Left lung (tissue), 10 donors: ENCODE measurements around the gene TRPT1. TPM values are rescaled to one million over a fixed set of nuclear protein-coding genes. Genes with fewer than 3 reads are reported as not detected.

Source experiments
- ATAC-seq: fragments of 200-7000 bp; cut with Tn5 transposase; one replicate; pipeline ENCODE4 v1.9.1; 2020; ENCODE audit warnings: moderate library complexity
- DNase-seq, 4 donors: peaks; one replicate each; pipeline ENCODE4 v3.0.0-alpha.2; 2013 to 2020
- H3K27ac ChIP-seq, 2 donors: fragments of 200-600 bp; sonication (generic) in 1 of 2; one replicate each; pipeline versions ENCODE4 v1.5.0 to v1.8.0; 2020 to 2021
- H3K27me3 ChIP-seq, 2 donors: fragments of 200-600 bp; sonication (generic) in 1 of 2; one replicate each; pipeline versions ENCODE4 v1.5.0 to v1.8.0; 2020 to 2021
- H3K36me3 ChIP-seq, 2 donors: fragments of 200-600 bp; sonication (generic) in 1 of 2; one replicate each; pipeline versions ENCODE4 v1.5.0 to v1.8.0; 2020 to 2021
- H3K4me1 ChIP-seq, 2 donors: fragments of 200-600 bp; one replicate each; pipeline ENCODE4 v1.8.0; 2021
- H3K4me3 ChIP-seq, 2 donors: fragments of 200-600 bp; sonication (generic) in 1 of 2; one replicate each; pipeline versions ENCODE4 v1.5.0 to v1.8.0; 2020 to 2021; ENCODE audit warnings: mild to moderate bottlenecking in 1 of 2
- H3K9me3 ChIP-seq, 2 donors: fragments of 200-600 bp; sonication (generic) in 1 of 2; one replicate each; pipeline versions ENCODE4 v1.5.0 to v1.8.0; 2020 to 2021
- CTCF ChIP-seq, 2 donors: fragments of 200-600 bp; sonication (generic) in 1 of 2; IDR thresholded peaks; one replicate each; pipeline versions ENCODE4 v1.5.0 to v1.8.0; 2021; ENCODE audit warnings: antibody characterized with exemption in 2 of 2
- intact Hi-C, 2 donors: fragments of 100-400 bp; cut with DNase I; formaldehyde crosslinking; loops; one replicate each; pipeline versions ENCODE4 v1.11.2 to v1.14.2; 2022
- polyA plus RNA-seq, 6 donors: library from polyadenylated mRNA; unstranded; fragments of 120-200 nt; gene quantifications; one replicate each; pipeline ENCODE4 v1.2.1, GENCODE V29; 2013; ENCODE audit not compliant: insufficient read length in 6 of 6
- total RNA-seq, 2 donors: library from RNA; stranded (reverse); fragmentation: NEBNext Ultra II Directional; extraction: Animal tissue kit (Norgen Biotek cat#: 25700); gene quantifications; one replicate each; pipeline ENCODE4 v1.2.1, GENCODE V29; 2021
- donor health status: DM: no; HTN: yes; CAD: no.
- donor health status: DM: no; HTN: no; CAD: no.

Gene TRPT1
- total and polyA plus RNA-seq, 8 donors: 26.3 to 33.2 (median 28.2) TPM

GRCh38 chr11:64176751-64177150 is 49.2 kb downstream of the TRPT1 start:
- no peaks in the 10 kb centered on the region for H3K36me3 ChIP-seq
- intact Hi-C loops: no loop called here

More at GRCh38 chr11:64176751-64177150, 49.2 kb downstream of the TRPT1 start:
- Histone ChIP-seq H3K4me1 (peaks cover 7 to 11% of the 10 kb centered on the region in 2 donors), H3K27me3 (no peaks in the 10 kb centered on the region), H3K27ac (no peak overlapping the region), H3K9me3 (peaks cover 0 to 5% of the 10 kb centered on the region in 2 donors), H3K4me3 (no peak overlapping the region)
- ATAC-seq (no peak), DNase-seq (peak in 1 of 4 donors; percentile 15)
- no peak for TF ChIP-seq CTCF (IDR thresholded peaks at IDR 0.05)

Other genes starting within 250 kb of the TRPT1 start
- 10 to 100 TPM; 65.0 to 67.7 TPM for gene OTUB1, start 239.7 kb downstream of the TRPT1 start, total RNA-seq
- 10 to 100 TPM; 80.9 to 94.8 (median 84.0) TPM for gene OTUB1, start 239.7 kb downstream of the TRPT1 start, polyA plus RNA-seq
- gene FLRT1, start 190.3 kb downstream of the TRPT1 start, total RNA-seq: under 1 TPM; 0.15 to 0.18 TPM
- 1 to 10 TPM; 2.6 to 5.5 (median 4.0) TPM for gene FLRT1, start 190.3 kb downstream of the TRPT1 start, polyA plus RNA-seq
- gene MACROD1, start 60.1 kb downstream of the TRPT1 start, total RNA-seq: 10 to 100 TPM; 13.5 to 19.8 TPM
- gene MACROD1, start 60.1 kb downstream of the TRPT1 start, polyA plus RNA-seq: 10 to 100 TPM; 18.5 to 25.1 (median 22.0) TPM
- 100 to 1,000 TPM; 124 to 149 TPM for gene STIP1, start 40.0 kb downstream of the TRPT1 start, total RNA-seq
- gene STIP1, start 40.0 kb downstream of the TRPT1 start, polyA plus RNA-seq: 100 to 1,000 TPM; 142 to 209 (median 172) TPM
- 100 to 1,000 TPM in 1 of 2 donors, 10 to 100 TPM in 1; 42.2 to 100 TPM for gene FERMT3, start 19.5 kb downstream of the TRPT1 start, total RNA-seq
- gene FERMT3, start 19.5 kb downstream of the TRPT1 start, polyA plus RNA-seq: 10 to 100 TPM in 3 of 6 donors, 1 to 10 TPM in 3; 9.1 to 11.9 (median 10.1) TPM
- 10 to 100 TPM; 50.6 to 54.3 TPM for gene NUDT22, start 88 bp upstream of the TRPT1 start, total RNA-seq
- gene NUDT22, start 88 bp upstream of the TRPT1 start, polyA plus RNA-seq: 10 to 100 TPM; 17.1 to 28.7 (median 21.5) TPM
- gene DNAJC4, start 4.4 kb upstream of the TRPT1 start, total RNA-seq: 10 to 100 TPM; 26.0 to 43.3 TPM
- 10 to 100 TPM; 61.3 to 83.9 (median 72.3) TPM for gene DNAJC4, start 4.4 kb upstream of the TRPT1 start, polyA plus RNA-seq
- 100 to 1,000 TPM; 107 to 132 TPM for gene VEGFB, start 8.4 kb upstream of the TRPT1 start, total RNA-seq
- gene VEGFB, start 8.4 kb upstream of the TRPT1 start, polyA plus RNA-seq: 100 to 1,000 TPM in 1 of 6 donors, 10 to 100 TPM in 5; 72.9 to 111 (median 81.7) TPM
- 10 to 100 TPM; 61.9 to 66.1 TPM for gene FKBP2, start 14.9 kb upstream of the TRPT1 start, total RNA-seq
- gene FKBP2, start 14.9 kb upstream of the TRPT1 start, polyA plus RNA-seq: 10 to 100 TPM; 59.5 to 81.4 (median 70.7) TPM
- 100 to 1,000 TPM; 154 to 200 TPM for gene PPP1R14B, start 20.8 kb upstream of the TRPT1 start, total RNA-seq
- 100 to 1,000 TPM in 1 of 6 donors, 10 to 100 TPM in 5; 56.7 to 100 (median 79.5) TPM for gene PPP1R14B, start 20.8 kb upstream of the TRPT1 start, polyA plus RNA-seq
- 10 to 100 TPM; 39.1 to 42.7 TPM for gene PLCB3, start 25.3 kb upstream of the TRPT1 start, total RNA-seq
- 10 to 100 TPM; 18.9 to 27.4 (median 21.7) TPM for gene PLCB3, start 25.3 kb upstream of the TRPT1 start, polyA plus RNA-seq
- gene BAD, start 58.5 kb upstream of the TRPT1 start, total RNA-seq: 10 to 100 TPM; 58.8 to 71.4 TPM
- gene BAD, start 58.5 kb upstream of the TRPT1 start, polyA plus RNA-seq: 10 to 100 TPM; 45.0 to 62.1 (median 52.2) TPM
- 10 to 100 TPM; 34.1 to 39.6 TPM for gene GPR137, start 59.7 kb upstream of the TRPT1 start, total RNA-seq
- gene GPR137, start 59.7 kb upstream of the TRPT1 start, polyA plus RNA-seq: 10 to 100 TPM; 23.6 to 33.7 (median 30.5) TPM
- not detected for gene KCNK4, start 65.1 kb upstream of the TRPT1 start, total RNA-seq
- gene KCNK4, start 65.1 kb upstream of the TRPT1 start, polyA plus RNA-seq: under 1 TPM in 2 of 6 donors, not detected in 4; 0.11 to 0.14 TPM
- gene CATSPERZ, start 74.2 kb upstream of the TRPT1 start, total RNA-seq: not detected
- gene CATSPERZ, start 74.2 kb upstream of the TRPT1 start, polyA plus RNA-seq: not detected
- gene ESRRA, start 79.3 kb upstream of the TRPT1 start, total RNA-seq: 10 to 100 TPM; 42.8 to 60.1 TPM
- gene ESRRA, start 79.3 kb upstream of the TRPT1 start, polyA plus RNA-seq: 10 to 100 TPM; 10.2 to 19.3 (median 12.6) TPM
- gene TRMT112, start 91.4 kb upstream of the TRPT1 start, total RNA-seq: 100 to 1,000 TPM; 178 to 196 TPM
- gene TRMT112, start 91.4 kb upstream of the TRPT1 start, polyA plus RNA-seq: 100 to 1,000 TPM; 211 to 252 (median 222) TPM
- gene PRDX5, start 91.9 kb upstream of the TRPT1 start, total RNA-seq: 100 to 1,000 TPM; 165 to 208 TPM
- gene PRDX5, start 91.9 kb upstream of the TRPT1 start, polyA plus RNA-seq: 100 to 1,000 TPM; 150 to 209 (median 171) TPM
- 10 to 100 TPM; 12.1 to 35.7 TPM for gene CCDC88B, start 114.0 kb upstream of the TRPT1 start, total RNA-seq
- 1 to 10 TPM; 4.7 to 7.0 (median 6.0) TPM for gene CCDC88B, start 114.0 kb upstream of the TRPT1 start, polyA plus RNA-seq
- gene RPS6KA4, start 133.0 kb upstream of the TRPT1 start, total RNA-seq: 10 to 100 TPM; 37.1 to 57.6 TPM
- gene RPS6KA4, start 133.0 kb upstream of the TRPT1 start, polyA plus RNA-seq: 10 to 100 TPM; 10.6 to 17.6 (median 12.9) TPM